GM20431 (cell line): Measurements from ENCODE around the gene STARD13.

Source experiments
- in situ Hi-C: fragments of 300-500 bp; cut with MseI, MboI; formaldehyde crosslinking; loops from one replicate; pipeline ENCODE4 v1.15.0; 2020; ENCODE audit warnings: low sequenced_read_pairs; ENCODE audit not compliant: unreplicated experiment

The STARD13 gene

GRCh38 chr13:33132644-33133440 is 152.7 kb downstream of the STARD13 start:
- in situ Hi-C loops, result no loop called here

GRCh38 chr13:33129886-33130285 is 155.7 kb downstream of the STARD13 start:
- in situ Hi-C loops, result no loop called here

GRCh38 chr13:33129094-33129832 is 156.3 kb downstream of the STARD13 start:
- in situ Hi-C loops, result no loop called here

GRCh38 chr13:33128134-33128533 is 157.4 kb downstream of the STARD13 start:
- in situ Hi-C loops, result no loop called here

GRCh38 chr13:33127009-33127551 is 158.5 kb downstream of the STARD13 start:
- in situ Hi-C loops, result no loop called here

GRCh38 chr13:33125821-33126570 is 159.6 kb downstream of the STARD13 start:
- in situ Hi-C loops, result no loop called here

- in situ Hi-C loops, result no loop called here
Observed at GRCh38 chr13:33123066-33123859, 162.3 kb downstream of the STARD13 start.

GRCh38 chr13:33119856-33120543 is 165.6 kb downstream of the STARD13 start:
- in situ Hi-C loops, result no loop called here

- in situ Hi-C loops, result no loop called here
Observed at GRCh38 chr13:33119022-33119781, 166.4 kb downstream of the STARD13 start.

GRCh38 chr13:33116321-33117010 is 169.1 kb downstream of the STARD13 start:
- in situ Hi-C loops, result no loop called here

- in situ Hi-C loops, result no loop called here
Observed at GRCh38 chr13:33115274-33115673, 170.3 kb downstream of the STARD13 start.

- in situ Hi-C loops, result no loop called here
Observed at GRCh38 chr13:33114146-33114545, 171.4 kb downstream of the STARD13 start.

GRCh38 chr13:33112766-33113165 is 172.8 kb downstream of the STARD13 start:
- in situ Hi-C loops, result no loop called here

GRCh38 chr13:33111414-33112110 is 174.0 kb downstream of the STARD13 start:
- in situ Hi-C loops, result no loop called here

- in situ Hi-C loops, result no loop called here
Observed at GRCh38 chr13:33110713-33111413, 174.7 kb downstream of the STARD13 start.

GRCh38 chr13:33110386-33110712 is 175.2 kb downstream of the STARD13 start:
- in situ Hi-C loops, result no loop called here

GRCh38 chr13:33109801-33110200 is 175.8 kb downstream of the STARD13 start:
- in situ Hi-C loops, result no loop called here
